GM23248 (cell line): ENCODE results near the gene CCDC196. TPM values are rescaled to one million over a fixed set of nuclear protein-coding genes. Genes with fewer than 3 reads are reported as not detected.

ENCODE experiments used
- DNase-seq: peaks from one replicate; pipeline ENCODE4 v3.0.0-alpha.2; 2015
- H2AFZ ChIP-seq: fragments of 200-600 bp; sonication (generic); 2 replicates; pipeline ENCODE4 v1.6.1; 2016; ENCODE audit warnings: antibody characterized with exemption
- H3F3A ChIP-seq: fragments of 200-600 bp; sonication (generic); 2 replicates; pipeline ENCODE4 v1.6.1; 2016; ENCODE audit warnings: mild to moderate bottlenecking, antibody characterized with exemption, mixed run types; ENCODE audit not compliant: insufficient read depth
- H3K27ac ChIP-seq: fragments of 200-600 bp; sonication (generic); 2 replicates; pipeline ENCODE4 v1.5.1; 2016; ENCODE audit warnings: mild to moderate bottlenecking
- H3K27me3 ChIP-seq: fragments of 200-600 bp; sonication (generic); replicated peaks from 2 replicates; pipeline ENCODE4 v1.6.1; 2016; ENCODE audit warnings: mild to moderate bottlenecking; ENCODE audit not compliant: insufficient read depth
- H3K36me3 ChIP-seq: fragments of 200-600 bp; sonication (generic); 2 replicates; pipeline ENCODE4 v1.6.1; 2016; ENCODE audit warnings: low read depth, mild to moderate bottlenecking
- H3K4me1 ChIP-seq: fragments of 200-600 bp; sonication (generic); 2 replicates; pipeline ENCODE4 v1.6.1; 2016; ENCODE audit warnings: mild to moderate bottlenecking; ENCODE audit not compliant: insufficient read depth
- H3K4me2 ChIP-seq: fragments of 200-600 bp; sonication (generic); one replicate; pipeline ENCODE4 v1.6.1; 2016; ENCODE audit warnings: mild to moderate bottlenecking; ENCODE audit not compliant: unreplicated experiment
- H3K4me3 ChIP-seq: fragments of 200-600 bp; sonication (generic); 2 replicates; pipeline ENCODE4 v1.5.1; 2016; ENCODE audit warnings: mild to moderate bottlenecking
- H3K79me2 ChIP-seq: fragments of 200-600 bp; sonication (generic); 2 replicates; pipeline ENCODE4 v1.6.1; 2016; ENCODE audit warnings: mild to moderate bottlenecking; ENCODE audit not compliant: insufficient read depth
- H3K9ac ChIP-seq: fragments of 200-600 bp; sonication (generic); 2 replicates; pipeline ENCODE4 v1.6.1; 2016; ENCODE audit warnings: mild to moderate bottlenecking
- H3K9me2 ChIP-seq: fragments of 200-600 bp; sonication (generic); 2 replicates; pipeline ENCODE4 v1.6.1; 2016; ENCODE audit warnings: mixed run types, mild to moderate bottlenecking, moderate library complexity; ENCODE audit not compliant: insufficient read depth
- H3K9me3 ChIP-seq: fragments of 200-600 bp; sonication (generic); one replicate; pipeline ENCODE4 v1.6.1; 2017; ENCODE audit warnings: low read depth
- H4K20me1 ChIP-seq: fragments of 200-600 bp; sonication (generic); 2 replicates; pipeline ENCODE4 v1.6.0; 2016; ENCODE audit not compliant: insufficient read depth
- EZH2 ChIP-seq: fragments of 200-600 bp; sonication (generic); IDR thresholded peaks from 2 replicates; pipeline ENCODE4 v1.6.1; 2018; ENCODE audit warnings: antibody characterized with exemption, mild to moderate bottlenecking; ENCODE audit not compliant: insufficient read depth, poor library complexity, severe bottlenecking
- EZH2phosphoT487 ChIP-seq: fragments of 200-600 bp; sonication (generic); IDR thresholded peaks from 2 replicates; pipeline ENCODE4 v1.6.1; 2018; ENCODE audit warnings: antibody characterized with exemption, moderate library complexity, mild to moderate bottlenecking, low read depth; ENCODE audit not compliant: insufficient read depth
- WGBS, 2 experiments: methylation state at CpG; one replicate each; pipeline ENCODE4 v1.1.6; 2015 to 2017; ENCODE audit warnings: low lambda C conversion rate in 2 of 2, low coverage in 1 of 2; ENCODE audit errors: missing lambda C conversion rate in 2 of 2; 5-methylcytosine and 5-hydroxymethylcytosine counted together
- in situ Hi-C: fragments of 300-500 bp; cut with MboI; formaldehyde crosslinking; loops from 2 replicates; pipeline ENCODE4 v1.15.0; 2020
- polyA plus RNA-seq: library from polyadenylated mRNA; unstranded; fragments of >200 nt; fragmentation: Nextera tagmentation; extraction: Ambion mirVana; gene quantifications from 2 replicates; pipeline ENCODE4 v1.2.1, GENCODE V29; 2016
- total RNA-seq: library from RNA; depleted of rRNA; stranded (reverse); fragments of >200 nt; shearing (Covaris generic); gene quantifications from 2 replicates; pipeline ENCODE4 v1.2.3, GENCODE V29; 2014

The CCDC196 gene
- total and polyA plus RNA-seq, 2 experiments from 2014 or later: not detected

- Histone ChIP-seq H3K9ac (no peak overlapping the region), H3K27ac (no peak overlapping the region), H3K4me2 (no peak overlapping the region), H2AFZ (no peak overlapping the region), H3F3A (no peaks in the 10 kb centered on the region), H3K79me2 (no peaks in the 10 kb centered on the region), H3K4me3 (no peak overlapping the region), H3K9me3 (peaks cover 3% of the 10 kb centered on the region), H3K4me1 (no peaks in the 10 kb centered on the region), H3K9me2 (no peaks in the 10 kb centered on the region), H4K20me1 (no peaks in the 10 kb centered on the region), H3K36me3 (no peaks in the 10 kb centered on the region), H3K27me3 (no peaks in the 10 kb centered on the region)
- in situ Hi-C loops: no loop called here
- WGBS, 2 experiments: 47 to 56% methylated on average over 2 of the region's 2 CpGs
- no peak for TF ChIP-seq EZH2phosphoT487
- TF ChIP-seq EZH2: no peak
- no peak for DNase-seq
Measured at GRCh38 chr14:66468778-66469367, 17.3 kb upstream of the CCDC196 start.

GRCh38 chr14:66471584-66471983, 14.6 kb upstream of the CCDC196 start:
- no peak for DNase-seq
- Histone ChIP-seq H3K27me3 (no peaks in the 10 kb centered on the region), H3K9me2 (no peaks in the 10 kb centered on the region), H3K9ac (no peak overlapping the region), H3K4me3 (no peak overlapping the region), H3K36me3 (no peaks in the 10 kb centered on the region), H3K79me2 (no peaks in the 10 kb centered on the region), H3K9me3 (peaks cover 3% of the 10 kb centered on the region), H3K4me1 (no peaks in the 10 kb centered on the region), H3K27ac (no peak overlapping the region), H2AFZ (no peak overlapping the region), H3K4me2 (no peak overlapping the region), H4K20me1 (no peaks in the 10 kb centered on the region), H3F3A (no peaks in the 10 kb centered on the region)
- TF ChIP-seq EZH2 (no peak), EZH2phosphoT487 (no peak)
- in situ Hi-C loops: no loop called here
- WGBS, 2 experiments: 44 to 51% methylated on average over 4 of the region's 4 CpGs

DNA sequence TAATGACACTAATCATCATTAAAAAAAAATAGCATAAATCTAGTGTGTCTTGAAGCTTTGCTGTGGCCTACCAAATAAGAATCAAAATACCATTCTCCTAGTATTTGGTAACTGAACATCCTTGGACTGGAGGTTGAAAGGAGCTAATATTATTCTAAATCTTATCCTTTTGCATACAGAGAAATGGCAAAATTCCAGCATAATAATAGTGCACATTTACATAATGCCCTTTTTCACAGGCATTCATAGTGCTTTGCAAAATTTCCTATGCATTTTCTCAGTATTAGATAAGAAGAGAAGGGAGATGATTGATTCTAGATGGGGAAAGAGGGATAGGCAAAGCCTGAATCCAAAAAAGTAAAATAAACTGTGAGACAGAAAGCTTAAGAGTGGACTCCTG, 13.9 kb upstream of the CCDC196 start:
- Histone ChIP-seq H3K79me2 (no peaks in the 10 kb centered on the region), H3K4me2 (no peak overlapping the region), H3K9ac (no peak overlapping the region), H3K9me3 (peaks cover 3% of the 10 kb centered on the region), H3K27me3 (no peaks in the 10 kb centered on the region), H2AFZ (no peak overlapping the region), H3K4me1 (no peaks in the 10 kb centered on the region), H4K20me1 (no peaks in the 10 kb centered on the region), H3K4me3 (no peak overlapping the region), H3K9me2 (no peaks in the 10 kb centered on the region), H3K27ac (no peak overlapping the region), H3F3A (no peaks in the 10 kb centered on the region), H3K36me3 (no peaks in the 10 kb centered on the region)
- in situ Hi-C loops: no loop called here
- DNase-seq: no peak
- TF ChIP-seq EZH2 (no peak), EZH2phosphoT487 (no peak)

DNA sequence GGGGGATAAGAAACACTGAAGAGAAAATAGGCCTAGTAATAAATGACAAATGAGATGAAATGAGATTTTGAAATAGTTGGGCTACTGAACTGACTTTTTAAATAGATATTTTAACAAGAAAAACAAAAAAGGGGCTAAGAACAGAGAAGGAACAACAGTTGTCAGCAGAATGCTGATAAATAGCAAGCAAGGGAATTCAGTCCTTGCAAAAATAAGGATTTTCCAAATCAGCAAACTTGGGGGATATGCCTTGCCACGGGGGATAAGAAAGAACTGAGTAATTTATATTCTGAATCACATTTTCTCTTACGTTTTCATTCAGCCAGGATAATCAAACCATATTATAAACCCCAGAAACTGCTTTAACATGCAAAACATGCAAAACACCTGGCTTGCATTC, 12.9 kb upstream of the CCDC196 start:
- Histone ChIP-seq H4K20me1 (no peaks in the 10 kb centered on the region), H3K4me1 (no peaks in the 10 kb centered on the region), H3K9me3 (peaks cover 3% of the 10 kb centered on the region), H2AFZ (no peak overlapping the region), H3K79me2 (no peaks in the 10 kb centered on the region), H3K27ac (no peak overlapping the region), H3F3A (no peaks in the 10 kb centered on the region), H3K36me3 (no peaks in the 10 kb centered on the region), H3K27me3 (no peaks in the 10 kb centered on the region), H3K9me2 (no peaks in the 10 kb centered on the region), H3K9ac (no peak overlapping the region), H3K4me3 (no peak overlapping the region), H3K4me2 (no peak overlapping the region)
- WGBS, 2 experiments: 15 to 22% methylated on average over 2 of the region's 2 CpGs
- in situ Hi-C loops: no loop called here
- DNase-seq: no peak
- TF ChIP-seq EZH2 (no peak), EZH2phosphoT487 (no peak)

- no peak overlapping the region for H3K9ac ChIP-seq
- H4K20me1 ChIP-seq: no peaks in the 10 kb centered on the region
- no peaks in the 10 kb centered on the region for H3F3A ChIP-seq
- H3K27ac ChIP-seq: no peak overlapping the region
- no peaks in the 10 kb centered on the region for H3K27me3 ChIP-seq
- no peaks in the 10 kb centered on the region for H3K9me3 ChIP-seq
- in situ Hi-C loops: no loop called here
- H3K4me1 ChIP-seq: no peaks in the 10 kb centered on the region
- peak; percentile 53 for DNase-seq
- H3K79me2 ChIP-seq: no peaks in the 10 kb centered on the region
- no peak overlapping the region for H3K4me2 ChIP-seq
- TF ChIP-seq EZH2phosphoT487 (no peak), EZH2 (no peak)
- no peaks in the 10 kb centered on the region for H3K36me3 ChIP-seq
- no peak overlapping the region for H2AFZ ChIP-seq
- no peaks in the 10 kb centered on the region for H3K9me2 ChIP-seq
- no peak overlapping the region for H3K4me3 ChIP-seq
- WGBS, 2 experiments: 0 to 4% methylated on average over 1 of the region's 1 CpG
Measured at GRCh38 chr14:66476964-66477363, 9.2 kb upstream of the CCDC196 start.
